Chondrocyte (in vitro differentiated cells): ENCODE data around the gene TM9SF4. TPM values are rescaled to one million over a fixed set of nuclear protein-coding genes. Genes with fewer than 3 reads are reported as not detected.

Experiments
- DNase-seq: peaks from one replicate; pipeline ENCODE4 v3.0.0; 2021; ENCODE audit warnings: mixed read lengths, low spot score
- H3K27ac Mint-ChIP-seq: one replicate; pipeline ENCODE4 v1.8.0; 2021; ENCODE audit warnings: mild to moderate bottlenecking, moderate library complexity, mixed read lengths; ENCODE audit not compliant: unreplicated experiment
- H3K27me3 Mint-ChIP-seq: 2 replicates; pipeline ENCODE4 v1.8.0; 2021; ENCODE audit warnings: low read depth, mixed read lengths
- H3K36me3 Mint-ChIP-seq: 2 replicates; pipeline ENCODE4 v1.8.0; 2021; ENCODE audit warnings: low read depth, mixed read lengths
- H3K4me1 Mint-ChIP-seq: 2 replicates; pipeline ENCODE4 v1.8.0; 2021; ENCODE audit warnings: low read depth, mild to moderate bottlenecking, mixed read lengths
- H3K4me3 Mint-ChIP-seq: one replicate; pipeline ENCODE4 v1.8.0; 2021; ENCODE audit warnings: mild to moderate bottlenecking, moderate library complexity, mixed read lengths; ENCODE audit not compliant: unreplicated experiment
- H3K9me3 Mint-ChIP-seq: 2 replicates; pipeline ENCODE4 v1.8.0; 2021; ENCODE audit warnings: low read depth, mixed read lengths
- CTCF ChIP-seq: fragments of 200-600 bp; sonication (generic); IDR thresholded peaks from 2 replicates; pipeline ENCODE4 v1.5.0; 2021; ENCODE audit warnings: antibody characterized with exemption, mild to moderate bottlenecking, moderate library complexity
- total RNA-seq: library from RNA; stranded (reverse); gene quantifications from 3 replicates; pipeline ENCODE4 v1.2.1, GENCODE V29; 2021

Gene TM9SF4
- total RNA-seq, 1 donor from 2014 or later: 83.7 TPM

DNA sequence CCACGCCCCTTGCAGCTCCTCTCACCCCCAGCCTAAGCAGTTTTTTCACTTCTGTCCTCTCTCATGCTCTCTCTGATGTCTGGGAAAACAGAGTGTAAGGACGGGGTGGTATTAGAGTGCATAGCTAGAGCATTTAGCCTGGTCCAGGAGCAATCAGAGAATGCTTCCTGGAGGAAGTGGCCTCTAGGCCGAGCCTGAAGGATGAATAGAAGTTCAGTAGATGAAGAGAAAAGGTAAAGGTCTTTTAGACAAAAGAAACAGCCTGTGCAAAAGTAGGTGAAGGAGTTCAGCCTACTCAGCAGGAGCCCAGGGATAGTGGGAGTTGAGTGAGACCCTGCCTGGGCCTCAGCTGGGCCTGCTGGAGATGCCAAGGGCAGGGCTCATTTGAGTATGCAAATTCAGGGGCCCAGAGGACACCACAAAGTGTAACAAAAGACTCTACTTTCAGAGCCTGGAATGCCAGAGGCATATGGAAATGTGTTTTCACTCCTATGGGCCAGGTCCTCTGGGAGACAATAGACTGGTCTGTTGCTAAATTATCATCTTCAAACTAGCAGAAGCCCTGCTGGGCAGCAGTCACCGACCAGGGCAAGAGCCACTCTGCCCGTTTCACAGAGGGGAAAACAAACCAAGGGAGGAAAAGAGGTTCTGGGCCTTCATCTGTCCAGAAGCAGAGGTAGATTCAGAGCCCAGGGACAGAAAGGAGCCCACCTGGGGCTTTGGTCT lies 19.7 kb upstream of the TM9SF4 start:
- no peak for DNase-seq
- TF ChIP-seq CTCF: no peak
- Mint-ChIP-seq H3K4me1 (peaks cover 5% of the 10 kb centered on the region), H3K27me3 (peaks cover 26% of the 10 kb centered on the region), H3K27ac (no peak overlapping the region), H3K36me3 (no peaks in the 10 kb centered on the region), H3K9me3 (no peaks in the 10 kb centered on the region), H3K4me3 (no peak overlapping the region)

DNA sequence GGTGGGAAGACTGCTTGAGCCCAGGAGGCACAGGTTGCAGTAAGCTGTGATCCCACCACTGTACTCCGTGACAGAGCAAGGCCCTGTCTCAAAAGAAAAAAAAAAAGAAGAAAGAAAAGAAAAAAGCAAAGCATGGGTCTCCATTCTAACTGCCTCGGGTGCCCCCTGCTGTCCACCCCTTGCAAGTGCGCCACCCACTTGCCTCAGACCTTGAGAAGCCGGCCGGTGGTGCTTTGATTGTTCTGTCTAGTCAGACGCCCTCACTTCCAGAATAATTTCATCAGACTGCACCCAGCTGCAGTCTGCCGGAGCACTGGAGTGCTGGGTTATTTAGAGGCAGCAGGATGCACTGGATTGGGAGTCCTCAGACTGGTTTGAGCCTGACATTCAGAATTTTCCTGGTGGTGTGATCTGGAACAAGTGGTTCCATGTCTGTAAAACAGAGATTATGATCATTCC lies 17.6 kb upstream of the TM9SF4 start:
- TF ChIP-seq CTCF: peak; percentile 98
- peak overlapping the region; percentile 77 for H3K27ac Mint-ChIP-seq
- H3K9me3 Mint-ChIP-seq: no peaks in the 10 kb centered on the region
- H3K27me3 Mint-ChIP-seq: peaks cover 23% of the 10 kb centered on the region
- H3K4me1 Mint-ChIP-seq: peaks cover 5% of the 10 kb centered on the region
- DNase-seq: no peak
- H3K4me3 Mint-ChIP-seq: no peak overlapping the region
- no peaks in the 10 kb centered on the region for H3K36me3 Mint-ChIP-seq

GRCh38 chr20:32098786-32099185 lies 10.7 kb upstream of the TM9SF4 start:
- H3K36me3 Mint-ChIP-seq: no peaks in the 10 kb centered on the region
- no peak overlapping the region for H3K4me3 Mint-ChIP-seq
- peaks cover 68% of the 10 kb centered on the region for H3K27me3 Mint-ChIP-seq
- TF ChIP-seq CTCF: no peak
- no peak for DNase-seq
- no peaks in the 10 kb centered on the region for H3K9me3 Mint-ChIP-seq
- H3K27ac Mint-ChIP-seq: no peak overlapping the region
- H3K4me1 Mint-ChIP-seq: no peaks in the 10 kb centered on the region

- H3K27ac Mint-ChIP-seq: no peak overlapping the region
- TF ChIP-seq CTCF: no peak
- no peak overlapping the region for H3K4me3 Mint-ChIP-seq
- peaks cover 9% of the 10 kb centered on the region for H3K27me3 Mint-ChIP-seq
- DNase-seq: no peak
- no peaks in the 10 kb centered on the region for H3K9me3 Mint-ChIP-seq
- peaks cover 33% of the 10 kb centered on the region for H3K4me1 Mint-ChIP-seq
- peaks cover 6% of the 10 kb centered on the region for H3K36me3 Mint-ChIP-seq
Measured at GRCh38 chr20:32108814-32109391, 611 bp upstream of the TM9SF4 start.

DNA sequence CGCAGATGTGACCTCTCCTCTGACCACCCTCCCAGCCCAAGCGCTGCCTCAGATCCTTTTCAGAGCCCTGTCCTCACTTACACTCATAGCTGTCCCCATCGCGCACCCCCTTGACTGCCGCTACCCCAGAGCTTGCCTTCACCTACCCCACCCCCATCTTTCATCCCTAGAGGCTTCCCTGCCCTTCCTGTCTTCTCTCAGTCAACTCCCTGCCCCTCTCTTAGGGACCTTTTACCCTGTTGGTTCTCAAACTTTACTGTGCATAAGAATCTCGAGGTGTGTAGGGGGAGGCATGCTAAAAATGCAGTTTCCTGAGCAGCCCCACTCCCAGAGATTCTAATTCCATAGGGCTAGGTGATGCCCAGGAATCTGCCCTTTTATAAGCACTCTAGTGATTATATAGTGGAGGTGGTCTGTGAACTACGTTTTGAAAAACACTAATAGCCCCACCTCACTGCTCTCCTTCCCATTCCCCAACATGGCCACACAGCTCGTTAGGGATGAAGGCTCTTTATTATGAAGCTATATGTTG lies 725 bp downstream of the TM9SF4 start:
- DNase-seq: no peak
- Mint-ChIP-seq H3K9me3 (no peaks in the 10 kb centered on the region), H3K27ac (peak overlapping the region; percentile 100), H3K36me3 (peaks cover 6% of the 10 kb centered on the region), H3K4me3 (peak overlapping the region; percentile 99), H3K4me1 (peaks cover 37% of the 10 kb centered on the region), H3K27me3 (no peaks in the 10 kb centered on the region)
- no peak for TF ChIP-seq CTCF
